Measurements from ENCODE around the gene DUSP2.

The DUSP2 gene

DNA sequence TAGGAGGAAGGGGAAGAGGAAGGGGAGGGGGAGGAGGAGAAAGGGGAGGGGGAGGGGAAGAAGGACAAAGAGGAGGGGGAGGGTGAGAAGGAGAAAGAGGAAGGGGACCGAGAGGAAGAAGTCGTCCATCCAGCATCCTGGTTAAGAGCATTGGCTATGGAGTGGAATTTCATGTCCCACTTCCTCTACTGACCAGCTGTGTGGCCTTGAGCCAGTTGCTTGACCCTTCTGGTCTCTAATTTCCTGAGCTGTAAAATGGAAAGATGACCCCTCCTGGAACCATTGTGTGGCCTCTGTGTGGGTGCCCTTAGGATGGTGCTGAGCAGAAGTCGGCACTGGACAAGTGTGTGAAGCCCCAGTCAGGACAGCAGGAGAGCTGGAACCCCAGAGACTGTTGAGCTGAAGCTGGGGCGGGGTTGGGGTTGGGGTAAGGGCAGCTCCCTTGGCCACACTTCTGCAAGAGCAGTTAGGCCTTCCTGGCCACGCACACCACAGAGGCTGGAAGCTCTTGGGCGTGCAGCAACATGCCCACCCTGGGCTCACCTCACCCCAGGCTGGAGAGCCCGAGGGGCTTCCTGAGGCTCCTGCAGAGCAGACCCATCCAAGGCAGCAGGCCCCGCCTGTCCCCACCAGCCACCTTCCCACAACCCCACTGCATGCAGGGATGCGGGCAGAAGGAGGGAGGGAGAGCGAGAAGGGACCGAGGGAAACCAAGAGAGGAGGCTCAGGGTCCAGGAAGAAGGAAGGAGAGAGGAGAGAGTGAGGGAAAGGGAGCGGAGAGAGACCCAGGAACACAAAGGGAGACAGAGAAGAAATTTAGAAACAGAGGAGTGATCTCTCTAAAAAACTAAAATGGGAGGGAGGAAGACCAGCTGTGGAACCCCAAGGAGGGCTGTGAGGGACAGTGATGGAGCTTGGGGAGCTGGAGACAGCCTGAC lies 45.1 kb downstream of the DUSP2 start:
- DNase-seq: no peak

DNA sequence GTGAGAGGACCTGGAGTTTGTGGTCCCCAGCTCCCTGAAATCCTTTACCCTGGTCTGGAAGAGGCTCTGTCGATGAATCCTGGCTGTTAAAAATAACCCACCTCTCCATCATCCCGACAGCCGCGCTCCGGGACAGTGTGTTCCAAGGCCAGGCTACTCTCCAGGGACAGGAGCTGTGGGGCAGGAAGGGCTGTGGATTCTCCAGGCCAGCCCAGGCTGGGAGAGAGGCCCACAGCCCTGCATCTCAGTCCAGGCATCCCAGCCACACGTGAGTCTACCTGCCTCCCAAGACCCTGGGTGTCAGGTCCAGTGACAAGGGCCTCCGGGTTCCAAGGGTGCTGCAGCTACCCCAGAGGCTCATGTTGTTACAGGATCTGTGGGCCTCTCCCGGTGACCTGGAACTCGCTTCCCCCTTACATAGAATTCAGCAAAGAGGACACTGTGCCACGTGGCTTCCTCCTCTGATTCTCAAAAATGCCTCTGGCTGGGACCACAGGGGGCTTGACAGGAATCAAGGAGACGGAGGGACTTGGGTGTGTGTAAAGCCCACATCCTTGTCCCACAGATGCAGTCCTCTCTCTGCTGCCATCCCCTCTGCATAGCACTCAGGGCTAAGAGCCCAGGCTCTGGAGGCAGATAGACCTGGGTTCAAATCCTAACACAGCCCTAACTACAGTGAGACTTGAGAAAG lies 46.2 kb downstream of the DUSP2 start:
- DNase-seq: no peak

DNA sequence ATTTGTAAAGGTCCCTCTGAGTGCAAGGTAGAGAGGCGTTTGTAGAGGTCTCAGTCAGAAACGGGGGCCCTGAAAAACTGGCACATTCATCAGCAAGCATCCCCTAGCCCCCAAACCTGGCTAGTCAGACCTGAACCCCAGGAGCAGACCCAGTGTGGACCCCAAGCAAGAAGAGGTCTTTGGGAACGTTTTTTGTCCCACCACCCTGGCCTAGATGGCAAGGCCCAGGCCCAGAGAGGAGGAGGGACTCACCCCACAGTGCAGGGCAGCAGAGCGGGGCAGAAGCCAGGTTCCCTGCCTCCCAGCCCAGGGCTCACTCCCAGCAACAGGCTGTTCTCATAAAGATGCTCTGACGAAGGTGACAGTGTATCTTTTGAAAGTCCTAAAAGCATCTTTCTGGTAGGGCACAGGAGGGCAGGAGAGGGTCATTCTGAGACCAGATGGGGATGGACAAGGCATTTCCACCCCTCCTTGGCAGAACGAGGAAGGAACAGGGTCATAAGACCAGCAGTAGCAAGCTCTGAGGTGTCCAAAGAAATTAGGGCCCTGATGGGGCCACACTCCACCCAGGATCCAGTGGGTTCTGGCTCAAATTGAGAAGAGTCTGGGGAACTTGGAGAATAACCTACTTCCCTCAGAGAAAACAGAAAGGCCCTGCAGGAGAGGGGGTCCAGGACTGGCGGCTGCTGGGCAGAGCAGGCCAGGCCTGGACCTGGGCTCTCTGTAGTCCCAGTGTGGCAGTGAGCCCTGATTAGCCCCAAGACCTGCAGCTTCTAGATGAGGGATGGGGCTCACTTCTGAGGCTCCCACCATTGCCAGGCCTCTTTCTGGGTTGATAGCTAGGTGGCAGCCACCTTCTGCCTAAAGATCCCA lies 47.1 kb downstream of the DUSP2 start:
- DNase-seq: no peak

DNA sequence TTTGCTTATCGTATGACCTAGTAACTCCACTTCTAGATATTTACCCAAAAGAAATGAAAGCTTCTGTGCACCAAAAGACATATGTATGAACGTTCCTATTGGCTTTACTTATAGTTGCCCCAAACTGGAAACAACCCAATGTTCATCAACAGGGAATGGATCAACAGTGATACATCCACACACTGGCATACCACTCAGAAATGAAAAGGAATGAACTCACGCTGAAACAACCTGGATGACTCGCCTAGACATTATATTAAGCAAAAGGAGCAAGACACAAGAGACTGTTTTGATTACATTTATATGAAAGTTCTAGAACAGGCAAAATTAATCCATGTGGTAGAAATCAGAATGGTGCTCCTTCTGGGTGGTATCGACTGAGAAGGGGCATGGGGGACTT lies 47.8 kb downstream of the DUSP2 start:
- DNase-seq: no peak

DNA sequence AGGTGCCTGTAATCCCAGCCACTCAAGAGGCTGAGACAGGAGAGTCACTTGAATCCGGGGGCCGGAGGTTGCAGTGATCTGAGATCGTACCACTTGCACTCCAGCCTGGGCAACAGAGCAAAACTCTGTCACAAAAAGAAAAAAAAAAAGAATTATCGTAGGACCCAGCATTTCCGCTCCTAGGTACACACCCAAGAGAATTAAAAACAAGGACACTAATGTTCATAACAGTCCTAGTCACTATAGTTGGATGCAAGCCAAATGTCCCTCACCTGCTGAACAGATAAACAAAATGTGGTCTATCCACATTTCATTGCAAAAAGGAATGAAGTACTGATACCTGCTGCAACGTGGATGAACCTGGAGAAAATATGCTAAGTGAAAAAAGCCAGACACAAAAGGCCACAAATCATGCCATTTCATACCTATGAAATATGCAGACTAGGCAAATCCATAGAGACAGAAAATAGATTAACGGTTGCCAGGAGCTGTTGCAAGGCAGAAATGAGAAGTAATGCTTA lies 50.1 kb downstream of the DUSP2 start:
- no peak for DNase-seq

DNA sequence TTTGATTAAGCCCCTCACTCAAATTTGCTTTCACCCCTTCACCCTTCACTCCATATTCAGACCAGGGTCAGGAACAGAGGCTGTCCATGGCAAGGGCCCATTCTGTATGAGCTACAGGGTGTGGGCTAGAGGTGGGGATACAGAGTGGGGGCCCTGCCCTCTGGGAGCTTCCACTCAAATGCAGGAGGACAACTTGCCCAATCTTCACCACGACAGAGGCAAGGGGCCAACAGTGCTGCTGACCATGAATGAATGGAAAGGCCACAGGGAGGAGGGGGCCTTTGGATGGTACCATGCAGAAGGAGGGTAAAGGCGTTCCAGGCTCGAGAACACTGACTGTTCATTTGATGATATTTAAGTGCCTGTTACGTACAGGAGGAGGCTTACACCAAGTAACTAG lies 51.7 kb downstream of the DUSP2 start:
- DNase-seq: no peak

All from T-helper 1 cell (primary cell).